DOHH2 (cell line): ENCODE measurements around the gene CEP112.

Experiments used
- EZH2phosphoT487 ChIP-seq: fragments of 200-600 bp; sonication (generic); IDR thresholded peaks from 2 replicates; pipeline ENCODE4 v1.6.1; 2017; ENCODE audit warnings: borderline replicate concordance, mild to moderate bottlenecking, antibody characterized with exemption, low read length, moderate library complexity, mixed read lengths
- TF ChIP-seq, protein P1 (sequence below): fragments of 200-600 bp; sonication (generic); IDR thresholded peaks from one replicate; pipeline ENCODE4 v1.5.1; 2014; ENCODE audit warnings: antibody characterized with exemption, mild to moderate bottlenecking, low read depth, low read length; ENCODE audit not compliant: poor library complexity, severe bottlenecking

DNA sequence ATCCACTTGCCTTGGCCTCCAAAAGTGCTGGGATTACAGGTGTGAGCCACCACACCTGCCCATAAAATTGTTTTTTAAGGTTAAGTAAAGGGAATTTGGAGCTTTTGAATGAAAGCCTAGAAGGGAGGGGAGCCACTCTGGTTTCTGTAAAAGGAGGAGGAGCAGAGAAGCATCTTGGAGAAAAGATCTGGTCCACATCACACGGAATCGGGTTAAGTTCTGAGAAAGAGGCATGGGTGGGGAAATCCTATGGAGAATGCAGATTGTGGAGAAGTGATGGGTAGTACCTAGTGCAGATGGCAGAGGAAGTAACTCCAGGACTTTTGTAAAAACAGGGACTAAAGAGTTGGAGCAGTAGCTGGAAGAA lies 18.3 kb upstream of the CEP112 start:
- TF ChIP-seq, protein P1, sequence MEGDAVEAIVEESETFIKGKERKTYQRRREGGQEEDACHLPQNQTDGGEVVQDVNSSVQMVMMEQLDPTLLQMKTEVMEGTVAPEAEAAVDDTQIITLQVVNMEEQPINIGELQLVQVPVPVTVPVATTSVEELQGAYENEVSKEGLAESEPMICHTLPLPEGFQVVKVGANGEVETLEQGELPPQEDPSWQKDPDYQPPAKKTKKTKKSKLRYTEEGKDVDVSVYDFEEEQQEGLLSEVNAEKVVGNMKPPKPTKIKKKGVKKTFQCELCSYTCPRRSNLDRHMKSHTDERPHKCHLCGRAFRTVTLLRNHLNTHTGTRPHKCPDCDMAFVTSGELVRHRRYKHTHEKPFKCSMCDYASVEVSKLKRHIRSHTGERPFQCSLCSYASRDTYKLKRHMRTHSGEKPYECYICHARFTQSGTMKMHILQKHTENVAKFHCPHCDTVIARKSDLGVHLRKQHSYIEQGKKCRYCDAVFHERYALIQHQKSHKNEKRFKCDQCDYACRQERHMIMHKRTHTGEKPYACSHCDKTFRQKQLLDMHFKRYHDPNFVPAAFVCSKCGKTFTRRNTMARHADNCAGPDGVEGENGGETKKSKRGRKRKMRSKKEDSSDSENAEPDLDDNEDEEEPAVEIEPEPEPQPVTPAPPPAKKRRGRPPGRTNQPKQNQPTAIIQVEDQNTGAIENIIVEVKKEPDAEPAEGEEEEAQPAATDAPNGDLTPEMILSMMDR = no peak
- no peak for TF ChIP-seq EZH2phosphoT487
